Ascending aorta (tissue), 2 donors: Measurements from ENCODE around the gene ATP10A. TPM values are rescaled to one million over a fixed set of nuclear protein-coding genes. Genes with fewer than 3 reads are reported as not detected.

Source experiments
- DNase-seq, 2 donors: peaks; one replicate each; pipeline ENCODE4 v3.0.0-alpha.2; 2019; ENCODE audit warnings: low spot score in 2 of 2
- H3K27ac ChIP-seq, 2 donors: fragments of 200-600 bp; sonication (generic); one replicate each; pipeline ENCODE4 v1.5.1; 2016 to 2017; ENCODE audit warnings: mild to moderate bottlenecking in 1 of 2
- H3K27me3 ChIP-seq: fragments of 200-600 bp; sonication (generic); one replicate; pipeline ENCODE4 v1.5.1; 2017
- H3K36me3 ChIP-seq, 2 donors: fragments of 200-600 bp; sonication (generic); one replicate each; pipeline ENCODE4 v1.5.1; 2016
- H3K4me1 ChIP-seq, 2 donors: fragments of 200-600 bp; sonication (generic); one replicate each; pipeline ENCODE4 v1.5.1; 2016 to 2017; ENCODE audit warnings: mild to moderate bottlenecking in 1 of 2
- H3K4me3 ChIP-seq, 2 donors: fragments of 200-600 bp; sonication (generic); one replicate each; pipeline ENCODE4 v1.5.1; 2016 to 2017; ENCODE audit warnings: mild to moderate bottlenecking in 1 of 2
- H3K9me3 ChIP-seq, 2 donors: fragments of 200-600 bp; sonication (generic); one replicate each; pipeline ENCODE4 v1.5.1; 2016
- CTCF ChIP-seq, 3 experiments: fragments of 200-600 bp in 2 of 3; fragments of 450-650 bp in 1 of 3; sonication (generic) in 2 of 3; IDR thresholded peaks; one replicate each; pipeline ENCODE4 v1.5.1; 2016 to 2019; ENCODE audit warnings: antibody characterized with exemption in 3 of 3, mild to moderate bottlenecking in 1 of 3, moderate library complexity in 1 of 3
- intact Hi-C: fragments of 100-400 bp; cut with DNase I; formaldehyde crosslinking; loops from one replicate; pipeline ENCODE4 v1.15.1; 2023
- total RNA-seq: library from RNA; depleted of rRNA; stranded (reverse); fragments of >200 nt; gene quantifications from one replicate; pipeline ENCODE4 v1.1.0, GENCODE V29; 2016

The ATP10A gene
- total RNA-seq, 1 donor from 2014 or later, result 26.7 TPM

- no peaks in the 10 kb centered on the region for H3K36me3 ChIP-seq
- no peak for DNase-seq
- TF ChIP-seq CTCF (IDR thresholded peaks at IDR 0.05), result no peak
- intact Hi-C loops, result loop anchor here (5.0 kb wide), 1 partner anchor 56 kb away; no protein-coding TSS in a partner anchor
- peak overlapping the region; percentile 56 to 89 for H3K27ac ChIP-seq
- no peak overlapping the region for H3K4me3 ChIP-seq
- H3K27me3 ChIP-seq, result no peaks in the 10 kb centered on the region
- H3K4me1 ChIP-seq, result peaks cover 9 to 36% of the 10 kb centered on the region in 2 donors
- H3K9me3 ChIP-seq, result no peaks in the 10 kb centered on the region
Observed at GRCh38 chr15:25667829-25668228, 195.3 kb downstream of the ATP10A start.

- Histone ChIP-seq H3K9me3 (no peaks in the 10 kb centered on the region), H3K4me3 (no peak overlapping the region), H3K4me1 (peaks cover 0 to 21% of the 10 kb centered on the region in 2 donors), H3K27ac (no peak overlapping the region), H3K36me3 (no peaks in the 10 kb centered on the region), H3K27me3 (no peaks in the 10 kb centered on the region)
- no peak for TF ChIP-seq CTCF (IDR thresholded peaks at IDR 0.05)
- intact Hi-C loops, result loop anchor here (5.0 kb wide), 1 partner anchor 54 kb away; no protein-coding TSS in a partner anchor
- no peak for DNase-seq
Observed at GRCh38 chr15:25665913-25666312, 197.2 kb downstream of the ATP10A start.

- H3K9me3 ChIP-seq, result no peaks in the 10 kb centered on the region
- H3K27ac ChIP-seq, result no peak overlapping the region
- no peak for TF ChIP-seq CTCF (IDR thresholded peaks at IDR 0.05)
- no peak for DNase-seq
- H3K27me3 ChIP-seq, result no peaks in the 10 kb centered on the region
- H3K4me3 ChIP-seq, result no peak overlapping the region
- no peaks in the 10 kb centered on the region for H3K36me3 ChIP-seq
- intact Hi-C loops, result loop anchor here (5.0 kb wide), 1 partner anchor 52 kb away; no protein-coding TSS in a partner anchor
- peaks cover 0 to 13% of the 10 kb centered on the region in 2 donors for H3K4me1 ChIP-seq
Observed at GRCh38 chr15:25664761-25665160, 198.4 kb downstream of the ATP10A start.

- no peaks in the 10 kb centered on the region for H3K9me3 ChIP-seq
- H3K4me3 ChIP-seq, result no peak overlapping the region
- DNase-seq, result peak in 1 of 2 donors; percentile 27
- no peak overlapping the region for H3K27ac ChIP-seq
- intact Hi-C loops, result no loop called here
- peaks cover 0 to 2% of the 10 kb centered on the region in 2 donors for H3K4me1 ChIP-seq
- no peaks in the 10 kb centered on the region for H3K36me3 ChIP-seq
- no peak for TF ChIP-seq CTCF (IDR thresholded peaks at IDR 0.05)
- H3K27me3 ChIP-seq, result no peaks in the 10 kb centered on the region
Observed at GRCh38 chr15:25663515-25663914, 199.6 kb downstream of the ATP10A start.

- no peaks in the 10 kb centered on the region for H3K36me3 ChIP-seq
- intact Hi-C loops, result no loop called here
- no peaks in the 10 kb centered on the region for H3K4me1 ChIP-seq
- H3K9me3 ChIP-seq, result no peaks in the 10 kb centered on the region
- no peaks in the 10 kb centered on the region for H3K27me3 ChIP-seq
- peak in 1 of 3 experiments; percentile 45 for TF ChIP-seq CTCF (IDR thresholded peaks at IDR 0.05)
- no peak overlapping the region for H3K4me3 ChIP-seq
- no peak overlapping the region for H3K27ac ChIP-seq
- DNase-seq, result peak in 1 of 2 donors; percentile 50
Observed at GRCh38 chr15:25661898-25662297, 201.2 kb downstream of the ATP10A start.

GRCh38 chr15:25659251-25659650 lies 203.9 kb downstream of the ATP10A start:
- Histone ChIP-seq H3K9me3 (no peaks in the 10 kb centered on the region), H3K36me3 (no peaks in the 10 kb centered on the region), H3K27ac (no peak overlapping the region), H3K27me3 (no peaks in the 10 kb centered on the region), H3K4me3 (no peak overlapping the region), H3K4me1 (no peaks in the 10 kb centered on the region)
- DNase-seq, result no peak
- intact Hi-C loops, result no loop called here
- no peak for TF ChIP-seq CTCF (IDR thresholded peaks at IDR 0.05)
